OCI-M1 (cell line): ENCODE measurements around the gene FBLN7.
"Not testable (repeated sequence)": the region's sequence is repeated elsewhere in the genome, so short reads cannot be mapped to it uniquely, and the experiment has no call there.

ENCODE experiments used
- DNase-seq: peaks from one replicate; lab custom pipeline; 2025; lab: John Stamatoyannopoulos, UW

The FBLN7 gene, protein sequence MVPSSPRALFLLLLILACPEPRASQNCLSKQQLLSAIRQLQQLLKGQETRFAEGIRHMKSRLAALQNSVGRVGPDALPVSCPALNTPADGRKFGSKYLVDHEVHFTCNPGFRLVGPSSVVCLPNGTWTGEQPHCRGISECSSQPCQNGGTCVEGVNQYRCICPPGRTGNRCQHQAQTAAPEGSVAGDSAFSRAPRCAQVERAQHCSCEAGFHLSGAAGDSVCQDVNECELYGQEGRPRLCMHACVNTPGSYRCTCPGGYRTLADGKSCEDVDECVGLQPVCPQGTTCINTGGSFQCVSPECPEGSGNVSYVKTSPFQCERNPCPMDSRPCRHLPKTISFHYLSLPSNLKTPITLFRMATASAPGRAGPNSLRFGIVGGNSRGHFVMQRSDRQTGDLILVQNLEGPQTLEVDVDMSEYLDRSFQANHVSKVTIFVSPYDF

DNA sequence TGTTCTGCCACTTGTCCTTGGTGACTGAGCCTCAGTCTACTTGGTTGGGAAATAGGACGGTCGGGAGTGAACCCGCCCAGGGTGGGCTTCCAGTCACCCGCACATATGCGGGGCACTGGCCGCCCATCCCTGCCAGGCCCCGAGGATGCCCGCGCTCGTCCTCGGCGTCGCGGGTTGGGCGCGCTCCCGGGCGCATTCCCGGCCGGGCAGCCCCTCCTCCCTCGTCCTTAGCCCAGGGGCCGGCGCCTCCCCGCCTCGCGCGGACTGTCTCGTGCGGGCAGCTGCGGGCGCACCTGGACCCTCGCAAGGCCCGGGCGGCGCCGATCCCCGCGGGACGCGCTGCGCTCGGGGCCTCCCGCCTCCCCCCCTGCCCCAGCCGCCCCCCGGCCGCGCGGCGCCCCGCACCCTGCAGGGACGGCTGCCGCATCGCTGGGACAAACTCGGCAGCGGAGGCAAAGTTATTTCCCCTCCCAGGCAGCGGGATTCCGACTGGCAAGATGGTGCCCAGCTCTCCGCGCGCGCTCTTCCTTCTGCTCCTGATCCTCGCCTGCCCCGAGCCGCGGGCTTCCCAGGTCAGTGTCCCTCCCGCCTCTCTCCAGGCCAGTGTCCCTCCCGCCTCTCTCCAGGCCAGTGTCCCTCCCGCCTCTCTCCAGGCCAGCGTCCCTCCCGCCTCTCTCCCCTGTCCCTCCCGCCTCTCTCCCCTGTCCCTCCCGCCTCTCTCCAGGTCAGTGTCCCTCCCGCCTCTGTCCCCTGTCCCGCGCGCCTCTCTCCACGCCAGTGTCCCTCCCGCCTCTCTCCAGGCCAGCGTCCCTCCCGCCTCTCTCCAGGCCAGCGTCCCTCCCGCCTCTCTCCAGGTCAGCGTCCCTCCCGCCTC lies at the start of gene FBLN7:
Gene FBLN7 (plus strand): TSS at position 227 of the 874 bp plus-strand sequence. CDS start 271 bp downstream, at position 498.
- DNase-seq, result no peak

DNA sequence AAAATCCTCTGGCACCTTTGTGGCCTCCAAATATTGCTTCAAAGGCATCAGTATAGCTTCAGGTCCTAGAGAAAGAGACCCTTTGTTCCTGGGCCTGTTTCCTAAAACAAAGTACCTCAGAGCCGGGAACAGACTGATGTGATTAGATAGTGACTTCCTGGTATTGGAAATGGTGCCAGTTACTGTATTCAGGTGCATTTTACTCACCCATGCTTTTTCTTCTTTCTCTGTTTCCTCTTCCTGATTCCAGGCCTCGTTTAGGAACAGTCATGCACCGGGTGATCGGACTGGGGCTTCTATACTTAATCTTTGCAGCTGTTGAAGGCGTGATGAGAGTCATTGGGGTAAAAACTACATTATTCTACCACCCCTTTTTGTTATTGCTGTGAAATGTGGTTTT lies 48.8 kb upstream of the FBLN7 start:
- no peak for DNase-seq

DNA sequence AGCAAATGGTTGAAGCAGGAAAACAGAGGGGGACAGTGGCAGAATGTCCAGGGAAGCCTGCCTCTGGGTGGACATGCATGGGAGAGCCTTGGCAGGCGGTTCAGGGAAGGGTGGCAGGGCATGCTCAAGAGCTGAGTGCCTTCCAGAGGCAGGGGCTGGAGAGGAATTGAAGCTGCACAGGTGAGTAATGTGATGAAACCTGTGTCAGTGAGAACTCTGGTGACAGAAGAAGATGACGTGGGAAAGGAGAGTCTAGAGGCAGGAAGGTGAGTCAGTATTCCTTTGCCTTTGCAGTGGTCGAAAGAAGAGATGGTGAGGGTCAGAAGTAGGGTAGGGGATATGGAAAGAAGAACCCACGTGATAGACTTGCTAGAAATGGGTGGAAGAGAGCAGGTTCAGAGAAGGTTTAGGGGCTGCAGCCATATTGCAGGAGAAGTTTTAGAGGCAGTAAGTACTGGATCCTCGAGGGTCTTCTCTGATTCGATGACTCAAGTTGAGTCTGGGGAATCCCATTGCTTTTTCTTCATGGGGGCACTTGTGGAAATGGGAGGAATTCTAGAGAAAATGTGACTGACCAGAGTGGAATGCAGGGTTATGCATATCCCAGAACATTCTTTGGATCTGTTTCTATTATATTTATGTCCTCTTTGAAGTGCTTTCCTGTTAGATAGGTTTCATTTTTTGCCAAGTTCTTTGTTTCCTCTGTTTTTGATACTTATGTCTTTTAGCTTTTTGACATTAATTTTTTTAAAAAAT lies 45.7 kb upstream of the FBLN7 start:
- DNase-seq, result no peak

DNA sequence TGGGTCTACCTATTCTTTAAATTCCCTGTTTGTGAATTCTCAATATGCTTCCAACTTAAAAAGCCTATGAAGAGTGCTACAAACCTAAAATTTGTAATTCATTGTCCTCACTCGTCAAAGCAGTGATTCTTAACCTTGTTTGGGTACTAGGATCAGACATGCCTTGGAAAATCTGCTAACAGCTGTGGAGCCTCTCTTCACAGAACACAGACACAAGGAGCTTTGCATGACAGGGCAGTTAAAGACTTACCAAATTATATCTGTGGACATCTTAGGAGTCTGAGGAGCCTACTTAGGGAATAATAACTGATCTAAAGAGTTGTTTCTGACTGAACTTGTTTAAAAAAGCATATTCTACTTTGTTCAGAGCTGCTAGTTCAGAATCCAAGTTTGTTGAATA lies 45.0 kb upstream of the FBLN7 start:
- peak; percentile 32 for DNase-seq

DNA sequence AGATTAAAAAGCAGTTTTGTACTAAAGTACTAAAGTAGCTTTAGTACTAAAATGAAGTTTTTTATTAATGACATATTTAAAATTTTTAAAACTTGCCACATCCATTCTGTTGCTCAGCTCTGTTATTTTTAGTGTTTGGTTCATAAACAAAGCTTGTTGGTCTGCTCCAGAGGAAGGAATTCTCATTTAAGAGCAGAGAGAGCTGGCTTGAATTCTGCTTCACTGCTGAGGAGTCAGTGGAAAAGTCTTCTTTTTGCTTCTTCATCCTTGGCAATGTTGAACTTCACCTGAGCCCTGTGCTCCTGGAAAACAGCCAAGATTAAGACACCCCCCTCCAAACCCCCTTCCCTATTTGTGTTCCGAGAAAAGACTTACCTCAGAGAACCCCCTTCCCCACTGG lies 42.5 kb upstream of the FBLN7 start:
- DNase-seq, result no peak

DNA sequence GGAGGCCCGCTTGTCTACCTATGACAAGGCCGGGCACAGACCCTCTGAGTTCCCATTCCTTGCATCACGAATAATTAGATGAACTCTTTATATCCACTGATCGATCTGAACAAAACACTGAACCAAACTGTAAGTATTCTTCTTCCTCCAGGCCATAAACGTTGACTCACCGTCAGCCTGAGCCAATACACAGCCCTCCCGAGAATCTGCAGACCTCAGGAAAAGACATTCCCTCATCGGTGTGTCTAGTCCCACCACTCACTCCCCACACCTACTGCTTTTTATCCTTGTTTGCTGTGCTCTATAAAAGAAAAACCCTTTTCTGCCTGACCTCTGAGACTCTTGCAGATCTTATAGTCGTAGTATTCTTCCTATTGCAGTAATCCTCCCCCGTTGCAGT lies 42.1 kb upstream of the FBLN7 start:
- no peak for DNase-seq

DNA sequence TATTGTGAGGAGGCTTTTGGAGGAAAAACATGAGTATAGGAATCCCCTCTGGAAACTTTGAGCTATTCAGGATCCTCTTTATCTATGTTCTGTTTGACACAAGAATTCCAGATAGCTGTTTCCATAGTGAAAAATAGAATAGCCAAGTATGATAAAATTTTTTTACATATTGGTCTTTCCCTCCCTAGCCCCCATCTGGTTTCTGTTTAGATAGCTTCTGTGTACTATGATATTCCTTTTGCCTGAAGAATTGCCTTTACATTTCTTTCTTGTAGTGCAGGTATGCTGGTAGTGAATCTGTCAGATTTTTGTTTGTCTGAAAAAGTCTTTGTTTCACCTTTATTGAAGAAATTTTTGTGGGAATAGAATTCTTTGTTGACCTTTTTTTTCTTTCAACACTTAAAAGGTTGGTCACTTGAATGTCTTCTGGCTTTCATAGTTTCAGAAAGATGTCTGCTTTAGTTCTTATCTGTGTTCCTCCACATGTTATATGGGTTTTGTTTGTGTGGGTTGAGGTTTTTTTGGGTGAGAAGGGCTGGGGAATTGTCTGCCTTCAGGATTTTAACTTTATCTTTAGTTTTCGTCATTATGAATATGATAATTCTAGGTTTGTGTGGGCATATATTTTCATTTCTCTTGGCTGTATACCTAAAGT lies 29.9 kb upstream of the FBLN7 start:
- peak; percentile 94 for DNase-seq

DNA sequence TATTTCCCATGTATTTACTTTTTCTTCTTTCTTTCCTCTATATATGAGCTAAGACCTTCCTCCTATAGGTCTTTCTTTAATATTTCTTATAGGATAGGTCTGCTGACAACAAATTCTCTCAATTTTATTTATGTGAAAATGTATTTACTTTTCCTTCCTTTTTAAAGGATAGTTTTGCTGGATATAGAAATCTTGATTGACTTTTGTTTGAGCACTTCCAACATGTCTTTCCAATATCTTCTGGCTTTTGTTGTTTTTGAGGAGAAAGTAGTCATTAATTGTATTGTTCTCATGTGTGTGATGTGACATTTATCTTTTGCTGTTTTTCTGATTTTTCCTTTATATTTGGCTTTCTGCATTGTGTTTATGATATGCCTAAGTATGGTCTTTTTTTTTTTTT lies 28.9 kb upstream of the FBLN7 start:
- peak; percentile 42 for DNase-seq

DNA sequence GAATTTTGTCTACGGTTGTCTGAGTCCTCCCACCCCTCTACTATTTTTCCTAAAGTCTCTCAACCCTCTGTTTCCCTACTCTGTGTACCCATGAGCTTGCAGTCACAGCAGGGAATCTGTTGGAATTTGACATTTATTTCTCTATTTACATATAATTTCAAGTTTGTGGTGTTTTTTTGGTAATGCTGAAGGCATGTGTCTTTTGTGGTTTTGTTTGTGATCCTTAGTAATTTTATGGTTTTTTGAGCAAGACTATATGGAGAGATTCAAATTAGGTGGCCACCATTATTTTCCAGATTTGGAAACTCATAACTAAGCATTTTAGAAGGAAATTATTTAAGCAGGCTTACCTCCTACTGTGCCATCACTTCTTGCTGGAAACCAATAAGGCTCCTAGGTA lies 27.2 kb upstream of the FBLN7 start:
- DNase-seq, result no peak

DNA sequence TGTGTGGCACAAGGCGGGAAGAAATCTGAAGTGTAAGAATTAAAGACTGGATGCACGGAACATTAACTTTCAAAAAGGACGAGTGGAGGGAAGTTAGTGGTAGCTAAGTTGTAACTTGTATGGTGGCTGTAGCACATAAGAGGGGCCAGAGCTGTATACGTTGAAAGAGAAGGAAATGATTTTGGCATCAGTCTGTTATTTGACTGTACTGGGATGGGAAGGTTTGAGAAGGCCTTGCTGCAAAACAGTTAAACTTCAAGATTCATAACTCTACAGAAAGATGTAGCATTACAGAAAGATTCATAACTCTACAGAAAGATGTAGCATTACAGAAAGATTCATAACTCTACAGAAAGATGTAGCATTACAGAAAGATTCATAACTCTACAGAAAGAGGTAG lies 24.8 kb upstream of the FBLN7 start:
- not testable (repeated sequence) for DNase-seq

DNA sequence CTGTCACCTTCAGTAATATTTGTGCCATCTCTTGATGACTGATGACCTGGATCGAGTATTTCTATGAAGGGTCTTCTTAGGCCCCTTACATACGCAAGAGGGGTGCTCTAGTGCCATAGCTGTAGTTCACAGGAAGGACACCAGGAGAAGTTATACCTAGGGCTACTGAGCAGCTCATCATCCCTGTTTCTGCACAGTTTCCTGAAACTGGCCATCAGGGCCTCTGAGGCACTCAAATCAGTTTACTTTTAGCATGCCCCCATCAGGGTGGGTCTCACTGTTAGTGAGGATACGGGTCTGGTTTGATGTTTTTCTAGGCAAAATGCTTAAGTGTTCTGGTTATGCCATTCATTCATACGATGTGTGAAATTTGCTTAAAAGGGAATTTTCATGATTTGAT lies 20.0 kb upstream of the FBLN7 start:
- no peak for DNase-seq

DNA sequence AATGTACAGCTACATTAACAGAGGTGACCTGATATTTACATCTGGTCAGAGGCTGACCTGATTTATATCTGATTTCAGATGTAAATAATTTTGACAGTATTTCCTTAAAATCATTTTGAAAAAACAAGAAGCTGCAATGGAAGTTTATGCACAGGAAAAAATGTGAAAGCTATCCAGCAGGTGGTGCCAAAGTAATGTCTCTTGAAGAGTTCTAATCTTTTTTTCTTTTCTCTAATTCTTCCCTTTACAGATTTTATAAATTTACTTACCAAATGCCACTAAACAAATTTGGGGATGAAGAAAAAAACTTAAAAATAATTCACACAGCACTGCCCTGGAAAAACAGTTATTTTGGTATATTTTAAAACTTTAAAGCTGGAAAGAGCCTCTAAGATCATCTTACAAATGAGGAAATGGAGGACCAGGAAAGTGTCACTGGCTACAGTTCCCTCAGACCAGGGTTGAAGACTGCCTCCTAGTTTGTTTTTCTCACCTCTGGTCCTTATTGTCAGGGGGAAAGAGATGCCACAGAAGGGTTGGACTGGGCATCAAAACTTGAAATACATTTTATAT lies 16.4 kb upstream of the FBLN7 start:
- peak; percentile 76 for DNase-seq

DNA sequence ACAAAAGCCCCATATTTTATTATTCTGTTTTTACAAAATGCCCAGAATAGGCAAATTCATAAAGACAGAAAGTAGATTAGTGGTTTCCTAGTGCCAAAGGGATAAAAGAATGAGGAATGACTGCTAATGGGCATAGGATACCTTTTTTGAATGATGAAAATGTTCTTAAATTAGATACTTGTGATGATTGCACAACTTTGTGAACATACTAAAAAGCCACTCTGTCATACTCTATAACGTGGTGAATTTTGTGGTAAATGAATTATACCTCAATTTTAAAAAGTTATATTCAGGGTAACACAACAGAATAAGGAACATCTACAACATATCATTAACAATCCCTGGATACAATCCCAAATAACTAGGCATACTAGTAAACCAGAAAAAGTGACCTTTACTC lies 9.1 kb upstream of the FBLN7 start:
- DNase-seq, result no peak

DNA sequence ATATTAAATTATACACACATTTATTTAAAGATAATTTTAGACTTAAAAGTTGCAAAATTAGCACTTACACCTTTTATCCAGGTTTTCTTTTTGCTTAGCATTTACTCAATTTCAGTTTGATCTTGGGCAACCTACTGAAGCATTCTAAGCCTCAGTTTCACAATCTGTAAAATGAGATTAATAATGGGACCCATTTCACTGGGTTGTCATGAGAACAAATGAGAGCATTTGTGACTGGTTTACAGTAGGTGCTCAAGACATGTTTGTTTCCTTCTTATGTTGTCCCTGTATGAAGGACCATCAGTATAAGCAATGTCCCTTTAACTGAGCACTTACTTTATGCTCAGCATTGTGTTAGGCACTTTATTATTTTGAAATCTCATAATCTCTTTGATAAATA lies 4.8 kb upstream of the FBLN7 start:
- no peak for DNase-seq

DNA sequence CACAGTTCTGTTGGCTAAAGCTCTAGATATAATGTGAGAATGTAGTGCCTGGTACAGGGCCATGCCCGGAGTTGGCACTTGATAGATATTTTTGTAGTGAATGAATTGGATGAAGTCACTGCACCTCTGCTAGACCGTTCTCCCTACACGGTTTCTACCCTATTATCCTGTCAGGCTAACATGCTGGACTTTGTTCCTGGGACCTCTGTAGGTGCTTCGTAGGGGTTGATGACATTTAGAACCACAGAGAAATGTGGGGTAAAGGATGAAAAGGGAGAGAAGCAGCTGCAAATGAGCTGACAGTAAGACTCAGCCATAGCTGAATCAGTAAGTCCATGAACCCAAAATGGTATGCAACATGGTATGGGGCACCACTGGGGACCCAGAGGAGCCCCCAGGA lies 4.1 kb upstream of the FBLN7 start:
- DNase-seq, result no peak

DNA sequence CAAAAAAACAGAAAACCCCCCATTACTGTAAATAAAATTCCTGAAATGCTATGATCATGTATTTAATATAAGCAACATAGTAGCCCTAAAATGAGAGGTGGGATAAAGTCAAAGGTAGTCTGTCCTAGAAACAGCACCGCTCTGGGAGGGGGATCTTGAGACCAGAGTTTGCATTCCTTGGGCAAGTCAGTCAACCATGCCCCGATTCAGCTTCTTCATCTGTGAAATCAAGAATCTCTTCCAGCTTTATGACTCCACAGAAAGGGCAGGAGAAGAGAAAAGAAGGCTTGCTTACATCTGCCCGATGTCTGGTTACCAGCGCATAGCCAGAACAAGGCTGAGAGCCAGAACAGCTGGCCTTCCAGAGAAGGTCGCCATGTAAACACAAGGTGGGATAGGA lies 2.1 kb upstream of the FBLN7 start:
- DNase-seq, result no peak

DNA sequence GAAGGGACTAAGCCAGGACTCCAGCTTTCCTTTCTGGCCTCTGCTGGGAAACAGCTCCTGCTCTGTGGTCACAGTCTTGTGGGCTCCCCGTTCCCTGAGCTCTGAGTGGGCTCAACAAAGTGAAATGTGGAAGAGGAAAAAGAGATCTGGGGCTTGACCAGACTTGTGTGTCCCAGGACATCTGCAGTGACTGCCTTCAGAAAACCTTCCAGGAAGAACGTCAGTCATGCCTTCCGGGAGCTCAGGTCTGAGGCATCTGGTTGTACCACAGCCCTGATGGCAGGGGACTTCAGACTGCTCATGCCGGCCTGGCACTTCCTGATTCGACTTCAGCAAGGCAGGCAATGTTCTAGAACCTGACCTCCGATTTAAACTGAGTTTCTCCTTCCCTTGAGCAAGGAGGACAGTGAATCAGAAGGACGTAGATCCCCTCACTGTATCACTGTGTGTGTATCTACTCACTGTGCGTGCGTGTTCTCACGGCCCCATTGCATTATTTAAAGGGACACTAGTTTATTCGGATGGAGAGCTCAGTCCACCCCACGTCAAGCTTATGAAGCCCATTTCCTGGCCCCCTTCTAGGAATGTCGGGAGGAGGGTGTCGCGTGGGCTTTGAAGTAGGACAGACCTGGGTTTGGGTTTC lies 548 bp upstream of the FBLN7 start:
- no peak for DNase-seq

DNA sequence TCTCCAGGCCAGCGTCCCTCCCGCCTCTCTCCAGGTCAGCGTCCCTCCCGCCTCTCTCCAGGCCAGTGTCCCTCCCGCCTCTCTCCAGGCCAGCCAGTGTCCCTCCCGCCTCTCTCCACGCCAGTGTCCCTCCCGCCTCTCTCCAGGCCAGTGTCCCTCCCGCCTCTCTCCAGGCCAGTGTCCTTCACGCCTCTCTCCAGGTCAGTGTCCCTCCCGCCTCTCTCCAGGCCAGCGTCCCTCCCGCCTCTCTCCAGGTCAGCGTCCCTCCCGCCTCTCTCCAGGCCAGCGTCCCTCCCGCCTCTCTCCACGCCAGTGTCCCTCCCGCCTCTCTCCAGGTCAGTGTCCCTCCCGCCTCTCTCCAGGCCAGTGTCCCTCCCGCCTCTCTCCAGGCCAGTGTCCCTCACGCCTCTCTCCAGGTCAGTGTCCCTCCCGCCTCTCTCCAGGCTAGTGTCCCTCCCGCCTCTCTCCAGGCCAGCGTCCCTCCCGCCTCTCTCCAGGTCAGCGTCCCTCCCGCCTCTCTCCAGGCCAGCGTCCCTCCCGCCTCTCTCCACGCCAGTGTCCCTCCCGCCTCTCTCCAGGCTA lies 939 bp downstream of the FBLN7 start:
- not testable (repeated sequence) for DNase-seq

DNA sequence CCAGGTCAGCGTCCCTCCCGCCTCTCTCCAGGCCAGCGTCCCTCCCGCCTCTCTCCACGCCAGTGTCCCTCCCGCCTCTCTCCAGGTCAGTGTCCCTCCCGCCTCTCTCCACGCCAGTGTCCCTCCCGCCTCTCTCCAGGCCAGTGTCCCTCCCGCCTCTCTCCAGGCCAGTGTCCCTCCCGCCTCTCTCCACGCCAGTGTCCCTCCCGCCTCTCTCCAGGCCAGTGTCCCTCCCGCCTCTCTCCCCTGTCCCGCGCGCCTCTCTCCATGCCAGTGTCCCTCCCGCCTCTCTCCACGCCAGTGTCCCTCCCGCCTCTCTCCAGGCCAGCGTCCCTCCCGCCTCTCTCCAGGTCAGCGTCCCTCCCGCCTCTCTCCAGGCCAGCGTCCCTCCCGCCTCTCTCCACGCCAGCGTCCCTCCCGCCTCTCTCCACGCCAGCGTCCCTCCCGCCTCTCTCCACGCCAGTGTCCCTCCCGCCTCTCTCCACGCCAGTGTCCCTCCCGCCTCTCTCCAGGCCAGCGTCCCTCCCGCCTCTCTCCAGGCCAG lies 1.5 kb downstream of the FBLN7 start:
- not testable (repeated sequence) for DNase-seq

DNA sequence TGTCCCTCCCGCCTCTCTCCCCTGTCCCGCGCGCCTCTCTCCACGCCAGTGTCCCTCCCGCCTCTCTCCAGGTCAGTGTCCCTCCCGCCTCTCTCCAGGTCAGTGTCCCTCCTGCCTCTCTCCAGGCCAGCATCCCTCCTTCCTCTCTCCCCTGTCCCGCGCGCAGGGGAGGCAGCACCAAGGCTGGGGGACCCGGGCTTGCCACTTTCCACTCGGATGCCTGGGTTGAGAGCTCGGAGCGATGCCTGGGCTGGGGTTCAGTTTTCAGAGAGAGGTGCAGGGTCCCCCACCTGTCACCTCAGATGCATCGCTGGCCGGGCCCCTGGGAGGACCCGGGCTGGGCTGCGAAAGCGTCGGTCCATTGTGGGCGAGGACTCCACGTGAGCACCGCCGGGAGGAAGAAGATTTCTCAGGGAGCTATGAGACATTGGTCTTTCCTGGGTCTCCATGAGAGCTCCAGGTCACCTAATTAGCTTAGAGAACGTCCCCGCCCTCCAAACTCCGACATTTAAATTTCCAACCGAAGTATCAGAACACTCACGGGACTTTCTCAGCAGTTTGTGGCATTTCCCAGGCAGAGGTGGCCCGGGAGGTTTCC lies 2.1 kb downstream of the FBLN7 start:
- DNase-seq, result no peak
